Measurements from ENCODE around the gene CCL24.
"Not testable (repeated sequence)": the region's sequence is repeated elsewhere in the genome, so short reads cannot be mapped to it uniquely, and the experiment has no call there.

CCL24 gene

GRCh38 chr7:75779035-75779434, 34.6 kb downstream of the CCL24 start:
- DNase-seq, result not testable (repeated sequence)

GRCh38 chr7:75776295-75776971, 37.2 kb downstream of the CCL24 start:
- no peak for DNase-seq

DNA sequence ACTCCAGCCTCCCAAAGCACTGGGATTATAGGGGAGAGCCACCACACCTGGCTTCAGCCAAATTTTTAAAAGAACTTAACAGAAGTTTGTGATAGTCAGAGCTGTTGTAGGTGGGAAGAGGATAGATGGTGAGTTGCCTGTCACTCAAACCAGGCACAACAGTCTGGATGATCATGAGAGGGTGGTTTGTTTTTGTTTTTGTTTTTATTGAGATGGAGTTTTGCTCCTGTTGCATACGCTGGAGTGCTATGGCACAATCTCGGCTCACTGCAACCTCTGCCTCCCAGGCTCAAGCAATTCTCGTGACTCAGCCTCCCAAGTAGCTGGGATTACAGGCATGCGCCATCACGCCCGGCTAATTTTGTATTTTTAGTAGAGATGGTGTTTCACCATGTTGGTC, 39.6 kb downstream of the CCL24 start:
- not testable (repeated sequence) for DNase-seq

- DNase-seq, result no peak
These were observed 41.2 kb downstream of the CCL24 start, which contains the start of gene CCL26 for GRCh38 chr7:75772081-75773077. CCL26 (minus strand) TSS chr7:75772211; CDS start chr7:75772176, 35 bp downstream.

GRCh38 chr7:75771224-75771623, 42.4 kb downstream of the CCL24 start:
- no peak for DNase-seq

GRCh38 chr7:75762350-75762917, 51.2 kb downstream of the CCL24 start:
- peak; percentile 56 for DNase-seq

DNA sequence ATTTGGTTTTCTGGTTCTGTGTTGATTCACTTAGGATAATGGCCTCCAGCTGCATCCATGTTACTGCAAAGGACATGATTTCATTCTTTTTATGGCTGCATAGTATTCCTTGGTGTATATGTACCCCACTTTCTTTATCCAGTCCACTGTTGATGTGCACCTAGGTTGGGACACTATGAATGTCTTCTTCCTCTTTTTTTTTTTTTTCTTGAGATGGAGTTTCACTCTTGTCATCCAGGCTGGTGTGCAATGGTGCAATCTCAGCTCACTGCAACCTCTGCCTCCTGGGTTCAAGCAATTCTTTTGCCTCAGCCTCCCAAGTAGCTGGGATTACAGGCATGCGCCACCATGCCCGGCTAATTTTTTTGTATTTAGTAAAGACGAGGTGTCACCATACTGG, 51.8 kb downstream of the CCL24 start:
- not testable (repeated sequence) for DNase-seq

Data from NCI-H1436 (cell line).